T-helper 9 cell (primary cell): ENCODE measurements around the gene DNAJC5.

Experiments
- DNase-seq: peaks from one replicate; pipeline ENCODE4 v3.0.0-alpha.2; 2020

DNAJC5 gene

DNA sequence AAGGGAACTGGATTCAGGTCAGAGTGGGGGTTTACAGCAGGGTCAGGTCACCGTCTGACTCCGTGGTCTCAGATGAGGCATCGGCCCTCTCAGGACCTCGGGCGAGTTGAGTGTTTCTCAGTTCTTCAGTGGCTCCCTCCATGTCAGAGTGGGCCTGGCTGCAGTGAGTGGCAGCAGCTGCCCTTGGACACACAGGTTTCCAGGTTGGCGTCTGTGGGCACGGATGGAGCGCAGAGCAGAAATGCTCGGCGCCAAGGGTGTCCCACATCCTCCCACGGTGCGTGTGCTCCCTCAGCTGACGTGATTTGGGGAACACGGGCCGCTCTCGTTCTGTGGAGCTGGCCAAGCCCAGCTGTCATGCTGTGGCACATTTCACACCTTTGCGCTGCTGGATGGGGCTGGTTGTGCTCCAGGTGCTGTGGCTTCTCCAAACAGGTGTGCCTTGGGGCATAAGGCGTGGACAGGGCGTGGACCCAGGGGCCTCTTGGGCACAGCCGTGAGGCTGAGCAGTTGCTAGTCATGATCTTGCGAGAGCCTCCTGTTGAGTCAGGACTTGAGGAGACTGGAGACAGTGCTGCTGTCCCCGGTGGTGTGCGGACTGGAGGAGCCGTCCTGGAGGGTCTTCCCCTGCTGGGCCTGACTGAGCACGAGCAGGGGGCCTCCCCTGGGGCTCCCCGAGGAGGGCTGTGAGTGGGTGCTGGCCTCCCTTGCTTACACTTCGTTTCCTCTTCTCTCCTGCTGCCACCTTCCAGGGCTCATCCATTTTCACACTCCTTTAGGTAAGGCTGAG lies 9.5 kb upstream of the DNAJC5 start:
- no peak for DNase-seq

DNA sequence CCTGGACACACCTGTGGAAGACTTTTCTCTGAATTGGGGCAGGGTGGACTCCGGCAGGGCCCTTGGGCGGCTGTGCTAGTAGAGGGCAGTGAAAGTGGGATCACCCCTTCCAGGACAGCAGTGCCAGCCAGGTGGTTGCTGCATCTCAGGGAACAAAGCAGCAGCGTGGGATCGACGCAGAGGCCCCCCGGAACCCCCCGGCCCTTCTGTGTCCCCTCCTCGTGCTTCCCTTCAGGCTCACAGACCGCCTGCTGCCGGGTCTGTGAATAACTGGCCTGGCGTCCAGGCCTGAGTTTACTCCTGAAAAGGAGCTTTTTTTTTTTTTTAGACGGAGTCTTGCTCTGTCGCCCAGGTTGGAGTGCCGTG lies 8.9 kb upstream of the DNAJC5 start:
- DNase-seq: no peak

DNA sequence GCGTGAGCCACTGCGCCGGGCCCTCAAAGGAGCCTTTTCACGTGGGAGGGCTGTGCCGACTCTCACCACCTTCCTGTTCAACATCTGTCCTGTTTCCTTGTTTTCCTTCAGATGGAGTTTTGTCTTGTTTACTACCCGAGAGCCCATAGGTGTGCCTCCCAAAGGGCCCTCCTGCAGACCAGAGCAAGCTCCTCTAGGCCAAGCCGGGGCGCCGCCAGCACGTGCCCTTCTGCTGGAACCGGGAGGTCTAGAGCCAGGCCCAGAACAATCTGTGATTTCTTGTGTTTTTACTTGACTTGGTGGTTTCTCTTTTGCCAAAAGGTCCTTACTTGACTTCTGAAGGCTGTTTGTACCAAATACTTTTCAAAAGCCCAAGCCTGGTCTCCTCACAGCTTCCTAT lies 8.0 kb upstream of the DNAJC5 start:
- no peak for DNase-seq

DNA sequence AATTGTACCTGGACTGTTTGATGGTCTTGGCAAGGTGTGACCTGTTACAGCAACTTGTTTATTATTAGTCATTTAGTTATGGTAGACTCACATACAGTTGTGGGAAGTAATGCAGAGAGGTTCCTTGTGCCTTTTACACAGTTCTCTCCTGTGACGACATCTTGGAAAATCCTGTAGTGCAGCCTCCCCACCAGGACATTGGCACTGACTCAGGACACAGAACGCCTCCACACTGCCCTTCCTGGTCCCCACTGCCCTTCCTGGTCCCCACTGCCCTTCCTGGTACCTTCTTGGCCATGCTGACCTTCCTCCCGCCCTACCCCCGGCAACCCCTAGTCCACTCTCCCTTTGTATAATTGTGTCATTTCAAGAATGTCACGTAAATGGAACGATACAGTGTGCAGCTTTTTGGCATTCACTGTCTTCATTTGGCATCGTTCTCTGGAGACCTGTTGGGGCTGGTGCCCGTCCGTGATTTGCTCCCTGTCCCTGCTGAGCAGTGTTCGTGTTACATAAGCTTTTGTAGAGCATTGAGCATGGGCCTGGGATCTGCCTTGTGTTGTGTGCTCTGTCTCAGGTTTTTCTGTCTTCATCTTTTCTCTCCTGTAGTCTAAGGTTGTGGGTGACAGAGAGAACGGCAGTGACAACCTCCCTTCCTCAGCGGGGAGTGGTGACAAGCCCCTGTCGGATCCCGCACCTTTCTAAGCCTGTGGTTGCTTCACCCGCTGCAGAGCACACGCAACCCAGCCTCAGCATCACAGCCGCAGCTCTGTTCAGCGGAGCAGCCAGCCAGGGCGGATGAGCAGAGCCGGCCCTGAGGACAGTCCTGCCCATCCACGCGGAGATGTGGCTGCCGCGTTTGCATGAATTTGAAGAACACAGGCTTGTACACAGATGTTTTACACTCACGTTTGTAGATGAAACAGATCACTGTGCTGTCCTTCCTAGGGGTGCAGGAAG lies 5.4 kb upstream of the DNAJC5 start:
- DNase-seq: no peak

DNA sequence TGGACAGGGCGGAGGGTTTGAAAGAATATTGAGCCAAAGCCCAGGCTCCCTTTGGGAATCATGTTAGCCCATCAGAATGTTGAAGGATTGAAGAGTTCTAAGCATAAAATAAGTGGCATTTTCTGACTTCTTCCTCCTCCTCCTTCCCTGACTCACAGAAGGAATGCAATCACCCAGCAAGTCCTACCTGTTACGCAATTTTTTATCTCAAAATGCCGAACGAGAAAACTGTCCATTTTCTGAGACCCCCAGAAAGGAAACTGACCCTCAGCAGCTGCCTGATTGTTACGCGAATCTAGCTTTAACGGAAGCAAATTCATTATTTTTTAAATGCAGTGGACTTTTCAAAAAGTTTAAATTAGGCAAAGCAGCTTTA lies 4.7 kb upstream of the DNAJC5 start:
- no peak for DNase-seq

DNA sequence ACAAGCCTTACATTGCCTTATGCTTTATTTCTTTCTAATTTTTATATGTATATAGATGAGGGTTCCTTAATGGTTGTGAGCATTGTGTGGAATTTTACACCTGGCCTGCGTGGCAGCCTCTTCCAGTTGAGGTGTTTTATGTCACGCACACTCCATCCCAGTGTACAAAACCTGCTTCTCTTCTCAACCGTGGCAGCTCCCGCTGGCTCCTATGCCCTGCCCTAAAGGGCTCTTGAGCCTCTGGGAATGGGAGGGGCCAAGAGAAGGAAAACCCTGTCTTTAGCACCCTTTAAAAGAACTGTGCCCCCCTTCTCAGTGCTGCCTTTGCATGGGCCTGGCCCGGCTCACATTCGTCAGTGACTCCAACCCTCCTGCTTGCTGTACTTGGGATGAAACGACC lies 4.3 kb upstream of the DNAJC5 start:
- no peak for DNase-seq

DNA sequence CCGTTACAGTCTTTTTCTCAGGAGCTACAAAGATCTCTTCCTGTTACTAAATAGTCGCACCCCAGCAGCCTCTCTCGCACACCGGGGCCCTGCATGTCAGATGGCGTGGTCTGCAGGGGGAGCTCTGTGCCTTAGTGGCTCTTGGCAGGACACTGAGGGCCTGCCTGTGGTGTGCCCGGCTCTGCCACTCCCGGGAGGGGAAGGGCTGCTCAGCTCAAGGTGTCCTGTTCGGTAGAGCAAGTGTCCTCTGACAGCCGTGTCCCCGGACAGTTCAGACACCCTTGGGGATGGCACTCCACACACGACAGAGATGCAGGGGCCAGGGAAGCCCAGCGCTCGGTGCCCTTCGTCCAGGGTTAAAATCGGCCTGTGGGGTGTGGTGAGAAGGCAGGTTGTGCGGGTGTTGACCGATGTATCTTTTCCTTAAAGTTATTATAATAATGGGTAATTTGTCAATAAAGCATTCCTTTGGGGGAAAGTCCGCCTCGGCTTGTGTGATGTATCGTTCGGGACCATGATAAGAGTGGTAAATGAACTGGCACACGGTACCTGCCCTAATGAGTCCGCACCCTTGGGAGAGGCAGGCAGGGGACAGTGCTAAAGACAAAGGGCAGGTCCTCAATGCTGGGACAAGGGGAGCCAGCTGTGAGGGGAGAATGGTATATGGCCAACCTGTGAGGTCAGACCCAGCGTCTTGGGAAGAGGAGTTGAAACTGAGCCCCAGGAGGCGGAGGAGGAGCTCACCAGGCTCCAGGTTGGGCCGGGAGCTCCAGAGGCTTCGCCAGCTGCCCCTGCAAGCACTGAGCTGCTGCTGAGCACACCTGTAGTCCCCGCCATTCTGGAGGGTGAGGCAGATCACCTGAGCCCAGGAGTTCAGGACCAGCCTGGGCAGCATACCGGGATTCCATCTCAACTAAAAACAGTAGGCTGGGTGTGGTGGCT lies 3.6 kb upstream of the DNAJC5 start:
- no peak for DNase-seq

DNA sequence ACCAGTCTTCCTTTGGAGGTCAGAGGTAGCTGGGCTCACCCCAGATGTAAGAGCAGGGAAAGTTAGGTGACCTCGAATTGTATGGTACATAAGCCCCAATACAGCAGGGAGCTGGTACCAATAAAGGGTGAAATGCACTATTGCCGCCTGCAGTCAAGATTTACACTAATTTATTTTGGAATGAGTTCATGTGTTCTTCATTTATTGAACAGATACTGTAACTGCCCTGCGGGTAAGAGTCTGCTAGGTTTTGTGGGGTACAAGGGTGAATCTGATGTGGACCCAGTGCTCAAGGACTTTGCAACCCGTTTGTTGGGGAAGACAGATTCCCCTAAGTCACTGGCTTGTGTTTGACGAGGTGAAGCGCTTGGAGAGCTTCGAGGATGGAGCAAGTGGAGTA lies 2.5 kb upstream of the DNAJC5 start:
- no peak for DNase-seq

DNA sequence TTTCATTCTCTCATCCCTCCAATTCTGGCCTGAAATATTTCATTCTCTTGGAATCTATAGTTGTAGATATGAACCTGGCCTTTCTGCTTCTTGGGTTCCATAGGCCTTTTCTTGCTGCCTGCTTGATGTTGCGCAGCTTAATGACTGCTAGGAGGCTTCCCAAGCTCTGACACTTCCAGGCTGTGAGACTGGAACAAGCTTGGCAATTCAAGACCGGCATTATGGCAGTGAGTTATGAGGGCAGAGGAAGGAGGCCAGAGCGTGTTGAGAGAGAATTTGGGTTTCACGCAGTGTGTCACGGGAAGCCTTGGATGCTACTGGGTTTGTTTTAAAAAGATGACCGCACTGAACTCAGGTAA lies 948 bp upstream of the DNAJC5 start:
- DNase-seq: no peak

DNA sequence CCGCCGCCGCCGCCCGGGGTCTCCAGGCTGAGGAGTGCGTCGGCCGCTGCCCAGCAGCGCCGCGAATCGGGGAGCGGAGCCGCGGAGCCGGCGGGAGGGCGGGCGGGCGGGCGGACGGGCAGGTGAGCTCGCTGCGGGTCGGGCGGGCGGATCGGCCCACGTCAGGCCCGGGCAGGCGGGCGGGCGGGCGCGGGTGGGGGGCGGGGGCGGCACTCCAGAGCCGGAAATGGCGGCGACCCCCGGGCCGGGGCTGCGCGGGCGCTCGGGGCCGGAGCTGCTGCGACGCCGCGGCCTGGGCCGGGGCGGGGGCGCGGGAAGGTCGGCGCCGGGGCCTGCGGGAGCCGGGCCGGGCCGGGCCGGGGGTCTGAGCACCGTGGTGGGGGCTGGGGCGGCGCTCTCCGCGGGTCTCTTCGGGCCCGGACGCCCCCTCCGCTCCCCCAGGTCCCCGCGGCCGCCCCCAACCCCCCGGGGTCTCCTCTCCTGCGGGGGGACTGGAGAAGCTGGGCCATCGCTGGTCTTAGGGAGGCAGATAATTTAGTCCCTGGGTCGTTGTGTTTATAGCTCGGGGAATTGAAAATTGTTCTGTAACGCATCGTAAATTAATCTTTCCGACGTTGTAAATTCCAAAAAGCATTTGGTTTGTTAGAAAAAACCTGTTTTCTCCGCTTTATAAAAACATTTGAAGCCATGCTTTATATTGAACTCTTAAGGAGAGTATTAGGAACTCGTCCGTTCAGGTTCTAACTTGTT lies 451 bp downstream of the DNAJC5 start:
- no peak for DNase-seq

DNA sequence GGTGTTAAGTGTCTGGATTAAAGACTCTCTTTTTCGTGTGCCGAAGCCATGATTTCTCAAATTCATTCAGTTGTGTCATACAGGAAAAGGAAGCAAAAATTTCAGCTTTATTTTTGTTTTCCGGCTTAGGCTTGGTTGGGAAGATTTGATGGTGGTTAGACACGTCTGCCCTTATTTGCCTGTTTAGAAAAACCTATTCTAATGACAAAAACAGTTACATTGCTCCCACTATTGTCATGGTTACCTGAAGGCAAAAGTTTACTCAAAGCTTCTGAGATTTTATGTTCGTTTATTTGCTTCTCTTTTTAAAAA lies 982 bp downstream of the DNAJC5 start:
- no peak for DNase-seq

DNA sequence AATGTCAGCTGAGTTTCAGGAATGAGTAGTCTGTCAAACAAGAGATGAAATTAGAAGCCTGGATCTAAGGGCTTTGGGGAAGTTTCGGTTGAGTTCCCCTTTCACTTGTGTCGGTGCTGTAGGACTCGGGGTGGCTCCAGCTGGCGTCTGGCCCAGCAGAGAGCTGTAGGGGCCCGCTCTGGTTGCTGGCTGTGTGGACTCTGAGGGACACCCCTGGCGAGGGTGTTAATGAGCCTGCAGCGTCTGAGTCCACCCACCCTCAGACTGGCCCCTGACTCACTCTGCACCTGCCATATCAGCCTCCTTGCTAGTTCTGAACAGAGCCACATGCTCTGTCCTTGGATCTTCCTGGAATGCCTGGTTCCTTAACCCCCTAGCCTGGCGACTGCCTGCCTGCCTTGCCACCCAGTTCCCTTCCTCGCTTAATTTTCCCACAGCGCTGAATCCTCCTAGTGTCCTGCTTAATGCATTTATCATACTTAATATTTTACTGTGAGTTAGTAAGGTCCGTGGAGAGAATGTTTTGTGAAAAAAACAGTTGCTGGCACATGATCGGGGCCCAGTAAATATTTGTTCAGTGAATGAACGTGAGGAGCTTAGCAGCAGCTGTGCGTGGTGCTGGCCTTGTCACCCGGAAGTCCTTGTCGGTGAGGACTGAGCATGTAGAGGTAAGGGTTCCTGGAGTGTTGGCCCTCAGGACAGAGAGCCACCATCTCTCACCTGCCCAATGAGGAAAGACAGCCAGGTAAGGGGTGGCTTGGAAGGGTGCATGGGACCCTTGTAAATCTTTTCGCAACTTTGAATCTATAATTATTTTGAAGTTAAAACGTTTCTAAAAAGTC lies 1.6 kb downstream of the DNAJC5 start:
- DNase-seq: peak; percentile 12

DNA sequence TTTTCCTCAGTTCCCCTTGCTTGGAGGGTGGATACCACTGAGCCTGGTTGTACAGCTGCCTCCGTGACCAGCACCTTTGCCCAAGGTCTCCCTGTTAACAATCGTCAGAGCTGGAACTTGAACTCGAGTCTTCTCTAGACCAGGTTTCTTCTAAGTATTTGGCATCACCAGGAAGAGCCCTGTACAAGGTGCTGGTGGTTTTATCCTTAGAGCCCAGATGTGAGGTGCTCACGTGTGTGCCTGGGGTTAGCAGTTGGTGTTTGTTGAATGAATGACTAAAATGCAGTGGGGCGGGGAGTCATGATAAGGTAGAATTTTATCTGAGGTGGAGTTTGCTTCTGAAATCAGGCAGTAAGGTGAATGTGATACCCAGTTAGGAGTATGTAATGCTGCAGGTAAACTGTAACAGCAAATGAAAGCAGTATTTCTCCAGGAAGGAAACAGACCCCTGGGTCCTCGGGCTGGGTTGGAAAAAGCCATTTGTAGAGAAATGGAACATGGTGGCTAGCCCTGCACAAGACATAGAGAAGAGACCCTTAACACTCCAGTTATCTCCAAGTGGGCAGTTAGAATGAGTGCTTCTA lies 3.1 kb downstream of the DNAJC5 start:
- DNase-seq: no peak

DNA sequence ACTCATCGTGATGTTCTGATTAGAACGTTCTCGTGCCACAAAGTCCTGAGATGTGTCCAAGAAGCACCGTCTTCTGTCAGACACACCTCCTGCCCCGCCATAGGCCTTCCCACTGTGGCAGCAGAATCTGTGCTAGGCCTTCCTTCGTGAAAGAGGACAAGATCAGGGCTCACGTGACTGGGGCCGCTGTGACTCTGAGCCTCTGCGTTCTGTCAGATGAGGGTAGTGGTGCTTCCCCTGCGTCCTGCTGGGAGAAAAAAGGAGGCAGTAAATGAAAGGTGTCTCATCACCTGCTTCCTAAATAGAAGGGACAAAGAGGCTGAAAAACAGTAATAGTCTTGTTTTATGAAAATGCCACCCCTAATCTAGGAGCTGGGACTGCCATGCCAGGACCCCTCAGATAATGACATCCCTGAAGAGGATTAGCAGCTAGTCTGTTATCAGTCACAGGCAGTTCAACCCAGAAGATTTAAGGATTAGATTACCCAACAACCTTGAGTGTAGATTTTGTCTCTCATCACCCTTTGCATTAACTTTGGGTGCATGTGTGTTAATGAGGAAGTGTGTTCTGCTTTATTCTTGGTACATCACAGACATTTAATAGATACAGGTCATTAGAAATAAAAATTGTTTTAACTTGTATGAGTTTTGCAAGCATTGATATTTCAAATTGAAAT lies 4.1 kb downstream of the DNAJC5 start:
- no peak for DNase-seq

DNA sequence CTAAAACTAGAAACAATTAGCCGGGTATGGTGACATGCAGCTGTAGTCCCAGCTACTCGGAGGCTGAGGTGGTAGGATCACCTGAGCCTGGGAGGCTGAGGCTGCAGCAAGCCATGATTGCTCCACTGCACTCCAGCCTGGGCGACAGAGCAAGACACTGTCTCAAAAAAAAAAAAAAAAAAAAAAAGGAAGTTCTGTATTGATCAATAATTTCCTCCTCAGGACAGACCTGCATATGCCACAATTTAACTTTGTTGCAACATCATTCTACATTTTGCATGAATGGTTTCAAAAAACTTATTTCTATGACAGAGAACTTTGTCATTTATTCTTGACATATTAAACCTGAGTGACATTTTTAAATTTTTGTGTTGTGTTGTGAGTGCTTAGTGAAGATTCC lies 5.5 kb downstream of the DNAJC5 start:
- DNase-seq: no peak

DNA sequence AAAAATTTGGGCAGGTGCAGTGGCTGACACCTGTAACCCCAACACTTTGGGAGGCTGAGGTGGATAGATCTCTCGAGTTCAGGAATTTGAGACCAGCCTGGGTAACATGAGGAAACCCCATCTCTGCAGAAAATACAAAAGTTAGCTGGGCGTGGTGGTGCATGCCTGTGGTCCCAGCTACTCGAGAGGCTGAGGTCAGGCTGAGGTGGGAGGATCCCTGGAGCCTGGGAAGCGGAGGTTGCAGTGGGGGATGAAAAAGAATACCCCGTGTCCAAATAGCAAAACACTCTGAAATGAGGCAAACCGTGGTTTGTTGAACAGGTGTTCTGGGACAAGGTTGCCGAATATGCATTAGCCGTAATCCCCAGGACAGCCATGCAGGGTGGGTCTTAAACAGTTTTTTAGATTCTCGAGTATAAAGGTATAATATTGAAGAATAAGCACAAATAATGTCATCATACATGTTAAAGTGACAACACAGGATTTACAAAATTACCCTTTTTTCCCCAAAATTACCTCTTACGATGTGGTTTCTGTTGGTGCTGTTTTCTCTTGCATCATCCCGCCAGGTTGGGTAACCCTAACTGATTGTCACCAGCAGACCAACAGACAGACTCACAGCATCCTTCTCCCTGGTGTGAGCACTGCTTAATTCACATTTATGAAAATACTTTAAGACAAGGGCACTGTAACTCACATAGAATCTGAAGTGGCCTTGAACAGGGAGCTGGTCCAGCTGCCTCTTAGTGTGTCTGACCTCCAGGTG lies 9.1 kb downstream of the DNAJC5 start:
- no peak for DNase-seq

DNA sequence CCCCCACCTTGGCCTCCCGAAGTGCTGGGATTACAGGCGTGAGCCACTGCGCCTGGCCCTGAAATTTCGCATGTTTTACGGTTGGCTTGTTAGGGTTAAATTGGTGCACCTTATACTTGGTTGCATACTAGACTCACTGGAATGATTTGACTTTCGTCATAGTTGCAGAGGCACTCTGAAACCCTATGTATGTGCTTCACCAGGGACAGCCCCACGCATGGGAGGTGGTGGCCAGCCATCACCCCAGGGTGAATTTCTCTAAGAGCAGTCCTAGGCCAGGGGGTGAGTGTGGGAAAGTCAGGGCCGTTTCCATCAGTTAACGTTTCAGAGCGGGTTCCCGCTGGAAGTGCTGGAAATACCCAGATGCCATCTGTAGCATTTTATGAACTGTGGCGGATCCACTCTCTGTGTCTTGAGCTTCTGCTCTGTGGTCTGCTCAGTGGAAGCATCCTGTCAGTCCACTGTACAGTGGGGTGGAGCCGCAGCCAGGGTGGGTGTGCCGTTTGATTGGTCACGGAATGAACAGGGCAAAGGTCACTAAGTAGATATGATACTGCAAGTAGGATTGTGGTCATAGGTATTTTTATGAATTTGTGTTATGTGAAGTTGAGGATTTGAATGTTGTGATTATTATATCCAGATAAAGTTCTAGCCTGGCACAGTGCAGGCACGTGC lies 13.2 kb downstream of the DNAJC5 start:
- DNase-seq: no peak

DNA sequence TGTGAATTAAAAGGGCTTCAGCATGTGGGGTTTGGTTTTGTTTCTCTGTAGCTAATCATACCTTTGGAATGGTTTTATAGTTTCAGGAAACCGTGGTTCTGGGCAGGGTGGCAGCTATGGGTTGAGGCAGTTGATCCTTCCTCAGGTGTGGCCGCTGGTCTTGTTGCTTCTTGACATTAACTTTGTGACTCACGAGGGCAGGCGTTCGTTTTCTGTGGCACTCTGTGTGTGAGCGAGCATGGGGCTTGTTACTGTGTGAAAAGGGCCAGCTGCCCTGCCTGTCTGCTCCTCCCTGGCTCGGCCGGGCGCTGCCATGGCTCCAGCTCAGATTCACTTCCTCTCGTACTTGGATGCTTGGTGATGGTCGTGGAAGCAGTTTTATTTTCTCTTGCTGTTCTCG lies 16.2 kb downstream of the DNAJC5 start:
- no peak for DNase-seq

DNA sequence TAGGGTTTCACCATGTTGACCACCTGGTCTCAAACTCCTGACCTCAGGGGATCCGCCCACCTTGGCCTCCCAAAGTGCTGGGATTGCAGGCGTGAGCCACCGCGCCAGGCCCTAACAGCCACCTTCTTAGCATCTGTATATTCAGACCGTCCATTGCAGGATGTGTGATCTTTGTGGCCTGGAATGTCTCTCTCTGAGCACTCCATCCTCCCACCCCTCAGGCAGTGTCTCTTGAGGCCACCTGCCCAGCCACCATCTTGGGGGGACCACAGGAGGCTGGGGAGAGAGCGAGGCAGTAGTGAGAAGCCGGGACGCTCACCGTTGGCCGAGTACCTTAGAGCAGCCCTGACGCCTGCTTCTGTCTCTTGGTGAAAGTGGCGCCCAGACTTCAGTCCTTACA lies 18.8 kb downstream of the DNAJC5 start:
- no peak for DNase-seq
